Fibroblast of pulmonary artery (primary cell): ENCODE data around the gene COX7A2L.
"Not testable (repeated sequence)": the region's sequence is repeated elsewhere in the genome, so short reads cannot be mapped to it uniquely, and the experiment has no call there.

Experiments
- DNase-seq: peaks from one replicate; pipeline ENCODE4 v3.0.0-alpha.2; 2010; ENCODE audit warnings: low read depth
- H3K4me3 ChIP-seq: replicated peaks from 2 replicates; pipeline ENCODE4 v1.5.1; 2011; ENCODE audit warnings: low read depth, mild to moderate bottlenecking, control low read depth, low read length, moderate library complexity
- TF ChIP-seq, protein P1 (sequence below): IDR thresholded peaks from 2 replicates; pipeline ENCODE4 v1.5.1; 2011; ENCODE audit warnings: mild to moderate bottlenecking, control low read depth, low read length, inconsistent platforms; ENCODE audit errors: missing control alignments

The COX7A2L gene

DNA sequence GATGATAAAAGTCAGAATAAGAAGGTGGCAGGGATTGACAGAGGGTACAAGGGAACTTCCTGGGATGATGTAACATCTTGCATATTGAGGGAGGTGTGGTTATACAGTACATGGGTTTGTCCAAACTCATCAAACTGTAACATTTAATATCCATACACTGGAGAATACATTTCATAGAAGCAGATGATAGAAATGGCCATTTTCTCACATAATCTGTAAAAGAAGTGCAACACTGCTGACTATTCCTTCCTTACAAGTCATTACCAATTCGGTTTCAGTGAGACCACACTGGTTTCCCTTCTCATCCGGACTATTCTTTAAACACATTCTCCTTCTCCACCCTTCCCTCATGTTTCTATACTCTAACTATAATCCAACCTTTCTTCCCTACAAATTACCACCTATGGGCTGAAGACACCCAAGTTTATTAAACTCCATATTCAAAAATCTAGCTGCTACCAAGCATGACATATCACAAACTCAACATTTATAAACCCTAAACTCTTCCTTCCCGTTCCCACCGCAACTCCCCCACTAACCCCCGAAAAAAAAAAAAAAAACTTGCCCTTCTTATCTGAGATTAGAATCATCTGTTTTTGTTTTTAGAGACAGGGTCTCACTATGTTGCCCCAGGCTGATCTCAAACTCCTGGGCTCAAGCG, 1.6 kb downstream of the COX7A2L start:
- H3K4me3 ChIP-seq: peak overlapping the region; percentile 97
- DNase-seq: no peak
- TF ChIP-seq, protein P1, sequence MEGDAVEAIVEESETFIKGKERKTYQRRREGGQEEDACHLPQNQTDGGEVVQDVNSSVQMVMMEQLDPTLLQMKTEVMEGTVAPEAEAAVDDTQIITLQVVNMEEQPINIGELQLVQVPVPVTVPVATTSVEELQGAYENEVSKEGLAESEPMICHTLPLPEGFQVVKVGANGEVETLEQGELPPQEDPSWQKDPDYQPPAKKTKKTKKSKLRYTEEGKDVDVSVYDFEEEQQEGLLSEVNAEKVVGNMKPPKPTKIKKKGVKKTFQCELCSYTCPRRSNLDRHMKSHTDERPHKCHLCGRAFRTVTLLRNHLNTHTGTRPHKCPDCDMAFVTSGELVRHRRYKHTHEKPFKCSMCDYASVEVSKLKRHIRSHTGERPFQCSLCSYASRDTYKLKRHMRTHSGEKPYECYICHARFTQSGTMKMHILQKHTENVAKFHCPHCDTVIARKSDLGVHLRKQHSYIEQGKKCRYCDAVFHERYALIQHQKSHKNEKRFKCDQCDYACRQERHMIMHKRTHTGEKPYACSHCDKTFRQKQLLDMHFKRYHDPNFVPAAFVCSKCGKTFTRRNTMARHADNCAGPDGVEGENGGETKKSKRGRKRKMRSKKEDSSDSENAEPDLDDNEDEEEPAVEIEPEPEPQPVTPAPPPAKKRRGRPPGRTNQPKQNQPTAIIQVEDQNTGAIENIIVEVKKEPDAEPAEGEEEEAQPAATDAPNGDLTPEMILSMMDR: no peak

DNA sequence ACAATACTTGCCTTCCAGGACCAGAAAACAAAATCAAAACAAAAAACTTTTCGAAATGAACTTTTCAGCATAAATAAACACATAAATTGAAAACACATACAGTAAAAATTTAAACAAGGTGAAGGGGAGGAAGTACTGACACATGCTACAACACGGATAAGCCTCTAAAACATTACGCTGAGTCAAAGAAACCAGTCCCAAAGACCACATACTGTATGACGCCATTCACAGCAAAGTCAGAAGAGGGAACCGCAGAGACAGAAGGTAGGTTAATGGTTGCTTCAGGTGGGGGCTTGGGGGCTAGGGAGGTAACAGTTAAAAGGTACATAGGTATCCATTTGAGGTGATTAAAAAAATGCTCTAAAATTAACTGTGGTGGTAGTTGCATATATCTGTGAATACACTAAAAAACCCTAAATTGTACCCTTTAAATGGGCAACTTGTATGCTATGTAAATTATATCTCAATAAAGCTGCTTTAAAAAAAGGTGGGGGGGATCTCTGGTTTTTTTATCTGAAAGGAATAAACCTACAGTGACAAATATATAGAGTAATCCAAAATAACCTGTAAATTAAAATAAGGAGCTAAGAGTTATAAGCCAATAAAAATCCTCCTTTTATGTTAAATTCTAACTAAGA, 7.1 kb downstream of the COX7A2L start:
- no peak overlapping the region for H3K4me3 ChIP-seq
- TF ChIP-seq, protein P1: no peak
- no peak for DNase-seq

DNA sequence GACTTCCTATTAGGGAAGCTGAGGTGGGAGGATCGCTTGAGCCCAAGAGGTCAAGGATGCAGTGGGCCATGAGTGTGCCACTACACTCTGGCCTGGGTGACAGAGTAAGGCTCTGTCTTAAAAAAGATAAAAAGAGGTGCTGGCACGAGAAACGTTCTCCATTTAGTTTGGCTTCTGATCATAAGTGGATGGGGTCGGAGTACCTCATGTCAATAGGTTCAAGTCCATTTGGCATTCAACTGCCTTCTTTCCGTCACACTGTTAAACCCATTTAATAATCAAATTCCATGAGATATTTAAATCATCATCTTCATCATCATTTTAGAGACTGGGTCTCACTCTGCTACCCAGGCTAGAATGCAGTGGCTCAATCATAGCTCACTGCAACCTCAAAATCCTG, 9.2 kb downstream of the COX7A2L start:
- DNase-seq: no peak
- no peak overlapping the region for H3K4me3 ChIP-seq
- TF ChIP-seq, protein P1: no peak

DNA sequence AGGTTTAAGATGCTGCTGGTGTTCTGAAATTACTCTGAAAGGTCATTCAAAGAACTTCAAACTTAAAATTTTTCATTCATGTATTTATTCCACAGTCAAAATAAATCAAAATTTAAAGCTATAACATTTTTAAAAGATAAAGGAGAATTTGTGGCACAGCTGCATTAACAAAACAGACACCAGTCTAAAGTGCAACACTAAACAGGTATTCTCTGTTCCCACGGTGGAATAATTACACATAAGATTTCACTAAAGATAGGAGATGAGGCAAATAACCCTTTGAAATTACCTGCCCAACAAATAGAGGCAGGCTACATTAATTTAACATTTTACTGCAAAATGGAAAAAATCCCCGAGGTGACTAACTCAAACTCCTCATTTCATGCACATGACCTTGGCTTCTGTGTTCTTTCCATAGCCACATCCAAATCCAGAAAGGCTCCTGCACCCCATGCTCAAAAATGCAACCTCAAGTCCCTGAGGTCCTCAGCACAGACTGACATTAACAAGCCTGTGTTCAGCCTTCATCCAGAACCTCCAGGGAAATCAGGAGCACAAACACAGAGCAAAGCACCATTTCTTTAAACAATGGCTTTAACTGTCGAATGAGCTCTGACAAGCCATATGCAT, 10.5 kb downstream of the COX7A2L start:
- DNase-seq: no peak
- no peak overlapping the region for H3K4me3 ChIP-seq
- TF ChIP-seq, protein P1: no peak

DNA sequence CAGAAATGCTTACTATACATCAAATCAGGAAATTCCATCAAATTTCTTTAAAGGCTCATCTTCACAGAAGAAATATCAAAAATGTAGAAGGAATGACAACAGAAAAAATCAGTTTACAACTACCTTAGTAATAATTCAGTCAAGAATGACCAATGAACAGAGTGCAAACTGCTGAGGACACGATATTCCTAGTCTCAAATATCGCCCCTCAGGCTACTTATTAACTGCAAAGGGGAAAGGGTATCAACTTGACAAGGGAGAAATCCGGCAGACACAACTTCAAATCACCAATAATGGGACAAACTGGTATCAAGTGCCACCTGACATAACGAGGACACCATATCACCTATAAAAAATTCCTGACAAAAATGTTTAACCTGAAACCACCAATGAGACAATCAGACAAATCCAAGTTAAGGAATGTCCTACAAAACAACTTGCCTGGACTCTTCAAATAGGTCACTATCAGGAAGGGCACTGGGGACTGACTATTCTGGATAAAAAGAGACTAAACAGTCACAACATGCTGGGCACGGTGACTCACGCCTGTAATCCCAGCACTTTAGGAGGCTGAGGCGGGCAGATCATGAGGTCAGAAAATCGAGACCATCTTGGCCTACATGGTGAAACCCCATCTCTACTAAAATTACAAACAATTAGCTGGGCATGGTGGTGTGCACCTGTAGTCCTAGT, 12.8 kb downstream of the COX7A2L start:
- TF ChIP-seq, protein P1: no peak
- no peak for DNase-seq
- H3K4me3 ChIP-seq: no peak overlapping the region

DNA sequence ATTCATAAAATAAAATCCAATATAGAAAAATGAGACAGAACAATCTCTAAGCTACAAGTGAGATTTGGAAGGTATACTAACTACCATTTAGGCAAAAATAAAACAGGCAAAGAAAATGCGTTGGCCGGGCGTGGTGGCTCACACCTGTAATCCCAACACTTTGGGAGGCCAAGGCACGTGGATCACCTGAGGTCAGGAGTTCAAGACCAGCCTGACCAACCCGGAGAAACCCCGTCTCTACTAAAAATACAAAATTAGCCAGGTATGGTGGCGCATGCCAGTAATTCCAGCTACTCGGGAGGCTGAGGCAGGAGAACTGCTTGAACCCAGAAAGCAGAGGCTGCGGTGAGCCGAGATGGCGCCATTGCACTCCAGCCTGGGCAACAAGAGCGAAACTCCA, 13.5 kb downstream of the COX7A2L start:
- not testable (repeated sequence) for DNase-seq, H3K4me3 ChIP-seq

DNA sequence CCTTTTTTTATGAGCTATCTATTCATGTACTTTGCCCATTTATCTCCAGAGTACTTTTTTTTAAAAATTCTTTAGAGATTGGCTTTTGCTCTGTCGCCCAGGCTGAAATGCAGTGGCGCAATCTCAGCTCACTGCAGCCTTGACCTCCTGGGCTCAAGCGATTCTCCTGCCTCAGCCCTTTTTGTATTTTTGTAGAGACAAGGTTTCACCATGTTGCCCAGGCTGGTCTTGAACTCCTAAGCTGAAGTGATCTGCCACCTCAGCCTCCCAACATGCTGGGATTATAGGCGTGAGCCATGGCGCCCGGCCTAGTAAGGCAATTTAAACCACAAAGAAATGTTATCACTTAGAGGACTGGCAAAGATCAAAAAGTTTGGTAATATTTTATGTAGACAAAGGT, 14.2 kb downstream of the COX7A2L start:
- not testable (repeated sequence) for DNase-seq, H3K4me3 ChIP-seq
